Inferior parietal cortex (tissue), 1 donor: ENCODE measurements around the gene ATP9B.

Experiments used
- DNase-seq: peaks from one replicate; pipeline ENCODE4 v3.0.0-alpha.2; 2016; ENCODE audit errors: extremely low spot score

The ATP9B gene

DNA sequence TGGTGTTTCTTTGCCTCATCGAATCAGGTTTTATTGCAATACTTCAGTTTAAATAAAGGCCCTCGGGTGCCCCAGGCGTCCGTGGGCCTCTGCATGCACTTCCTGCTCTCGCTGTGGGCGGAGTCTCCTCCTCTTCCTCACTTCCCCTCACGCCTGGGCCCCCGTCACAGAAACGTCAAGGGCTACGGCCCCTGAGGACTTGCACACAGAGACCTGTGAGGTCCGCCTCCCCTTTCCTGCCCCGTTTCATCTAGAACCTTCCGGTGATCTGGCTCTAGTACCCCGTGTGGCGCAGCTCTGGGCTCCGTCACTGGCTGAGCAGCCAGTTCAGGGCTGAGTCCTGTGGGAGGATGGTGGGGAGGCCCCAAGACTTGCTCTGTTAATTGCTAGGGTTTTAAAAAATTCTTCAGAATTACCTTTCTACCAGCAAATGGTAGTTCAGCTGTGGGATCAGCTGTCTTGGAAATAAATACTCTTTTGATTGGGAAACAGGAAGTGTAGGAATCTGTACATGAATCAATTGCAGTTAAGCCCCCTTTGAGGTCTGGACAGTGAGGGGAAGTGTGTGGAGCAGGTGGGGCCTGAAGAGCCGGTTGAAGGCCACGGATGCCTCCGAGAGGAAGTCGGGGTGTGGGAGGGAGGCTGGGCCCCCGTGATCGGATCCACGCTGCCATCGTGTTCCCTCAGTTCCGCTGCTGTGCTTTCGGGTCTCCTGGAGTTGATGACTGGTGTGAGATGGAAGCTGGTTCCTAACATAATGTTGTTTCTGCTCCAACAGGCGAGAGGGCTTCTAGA is 336.8 kb downstream of the ATP9B start:
- DNase-seq, result no peak

DNA sequence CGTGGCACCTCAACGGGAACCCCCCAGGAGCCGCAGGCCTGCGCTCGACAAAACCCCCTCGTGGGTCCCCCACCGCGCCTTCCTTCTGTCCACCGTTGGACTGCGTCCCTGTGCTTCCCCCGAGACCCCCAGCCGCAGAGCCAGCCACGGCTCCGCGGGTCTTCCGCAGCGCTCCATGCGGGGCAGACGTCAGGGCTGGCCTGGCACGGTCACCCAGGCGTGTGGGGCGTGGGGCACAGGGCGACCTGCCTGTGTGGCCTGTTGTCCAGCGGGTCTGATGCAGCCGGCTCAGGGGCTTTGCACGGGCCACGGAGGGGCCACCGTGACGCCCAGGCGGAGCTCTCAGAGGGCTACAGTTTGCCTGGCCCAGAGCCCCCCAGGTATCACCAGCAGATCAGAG is 337.5 kb downstream of the ATP9B start:
- DNase-seq, result no peak

DNA sequence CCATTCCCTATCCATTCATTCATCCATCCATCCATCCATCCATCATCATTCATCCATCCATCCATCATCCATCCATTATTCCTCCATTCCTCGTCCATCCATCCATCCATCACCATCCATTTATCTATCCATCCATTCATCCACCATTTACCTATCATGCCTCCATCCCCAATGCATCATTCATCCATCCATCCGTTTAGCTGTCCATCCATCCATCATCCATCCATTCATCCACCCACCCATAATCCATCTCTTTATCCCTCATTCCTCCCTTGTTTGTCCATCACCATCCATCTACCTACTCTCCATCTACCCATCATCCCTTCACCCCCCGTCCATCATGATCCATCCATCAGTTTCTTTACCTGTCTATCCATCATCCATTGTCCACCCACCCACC is 340.1 kb downstream of the ATP9B start:
- DNase-seq, result no peak

DNA sequence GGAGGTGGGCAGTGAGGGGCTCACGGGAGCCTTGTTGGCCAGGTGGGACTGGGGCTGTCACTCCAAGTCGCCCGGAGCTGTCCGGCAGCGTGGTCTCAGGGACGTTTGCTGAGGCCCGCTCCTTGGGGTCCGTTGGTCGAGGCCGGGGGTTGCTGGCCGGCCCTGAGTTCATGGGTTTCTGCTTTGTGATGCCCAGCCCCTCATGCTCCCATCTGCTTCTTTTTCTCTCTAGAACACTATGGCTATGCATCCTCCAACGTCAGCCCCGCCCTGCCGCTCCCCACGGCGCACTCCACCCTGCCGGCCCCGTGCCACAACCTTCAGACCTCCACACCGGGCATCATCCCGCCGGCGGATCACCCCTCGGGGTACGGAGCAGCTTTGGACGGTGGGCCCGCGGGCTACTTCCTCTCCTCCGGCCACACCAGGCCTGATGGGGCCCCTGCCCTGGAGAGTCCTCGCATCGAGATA is 341.0 kb downstream of the ATP9B start:
- no peak for DNase-seq

DNA sequence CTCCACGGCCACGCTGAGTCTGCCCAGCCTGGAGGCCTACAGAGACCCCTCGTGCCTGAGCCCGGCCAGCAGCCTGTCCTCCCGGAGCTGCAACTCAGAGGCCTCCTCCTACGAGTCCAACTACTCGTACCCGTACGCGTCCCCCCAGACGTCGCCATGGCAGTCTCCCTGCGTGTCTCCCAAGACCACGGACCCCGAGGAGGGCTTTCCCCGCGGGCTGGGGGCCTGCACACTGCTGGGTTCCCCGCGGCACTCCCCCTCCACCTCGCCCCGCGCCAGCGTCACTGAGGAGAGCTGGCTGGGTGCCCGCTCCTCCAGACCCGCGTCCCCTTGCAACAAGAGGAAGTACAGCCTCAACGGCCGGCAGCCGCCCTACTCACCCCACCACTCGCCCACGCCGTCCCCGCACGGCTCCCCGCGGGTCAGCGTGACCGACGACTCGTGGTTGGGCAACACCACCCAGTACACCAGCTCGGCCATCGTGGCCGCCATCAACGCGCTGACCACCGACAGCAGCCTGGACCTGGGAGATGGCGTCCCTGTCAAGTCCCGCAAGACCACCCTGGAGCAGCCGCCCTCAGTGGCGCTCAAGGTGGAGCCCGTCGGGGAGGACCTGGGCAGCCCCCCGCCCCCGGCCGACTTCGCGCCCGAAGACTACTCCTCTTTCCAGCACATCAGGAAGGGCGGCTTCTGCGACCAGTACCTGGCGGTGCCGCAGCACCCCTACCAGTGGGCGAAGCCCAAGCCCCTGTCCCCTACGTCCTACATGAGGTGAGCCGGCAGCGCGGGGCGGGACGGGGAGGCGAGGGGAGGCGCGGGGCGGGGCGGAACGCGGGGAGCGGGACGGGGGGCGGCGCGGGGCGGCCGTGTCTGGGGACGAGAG is 341.8 kb downstream of the ATP9B start:
- no peak for DNase-seq

DNA sequence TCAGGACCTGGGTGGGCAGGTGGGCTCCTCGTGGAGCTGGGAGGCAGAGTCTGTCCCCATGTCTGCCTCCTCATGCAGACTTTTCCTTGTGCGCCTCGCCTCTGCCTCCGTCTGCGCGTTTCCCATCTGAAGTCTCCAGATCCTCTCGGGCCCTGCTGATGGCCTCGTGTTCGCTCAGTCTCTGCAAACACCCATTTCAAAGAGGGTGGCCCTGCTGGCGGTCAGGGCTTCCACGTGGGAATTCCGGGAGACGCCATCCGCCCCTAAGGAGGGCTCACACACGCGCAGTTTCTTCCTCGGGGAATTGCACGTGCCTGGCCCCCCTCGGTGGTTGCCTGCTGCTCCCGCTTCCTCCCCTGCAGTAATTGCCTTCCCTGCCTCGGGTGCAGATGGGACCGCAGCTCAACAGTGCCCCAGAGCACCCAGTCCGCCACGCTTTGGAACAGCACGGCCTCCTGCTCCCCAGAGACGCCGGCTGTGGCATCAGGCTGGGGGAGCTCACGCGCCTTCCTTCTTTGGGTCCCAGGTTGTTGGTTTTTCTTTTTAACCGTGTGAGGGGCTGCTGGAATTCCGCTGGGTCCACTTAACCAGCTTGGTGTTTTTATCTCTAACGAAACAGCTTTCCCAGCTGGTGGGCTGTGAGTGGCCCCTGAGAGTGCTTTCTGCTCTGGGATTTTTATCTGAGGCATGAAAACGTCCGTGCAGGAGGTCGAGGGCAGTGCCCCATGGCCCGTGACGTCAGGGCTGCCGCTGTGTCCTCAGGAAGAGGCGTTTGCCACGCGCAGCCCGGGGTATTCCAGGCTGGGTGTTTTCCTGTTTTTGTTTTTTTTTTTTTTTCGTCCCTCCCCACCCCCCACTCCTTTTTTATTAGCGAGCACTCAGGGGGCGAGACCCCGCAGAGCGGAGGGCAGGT is 342.7 kb downstream of the ATP9B start:
- no peak for DNase-seq

DNA sequence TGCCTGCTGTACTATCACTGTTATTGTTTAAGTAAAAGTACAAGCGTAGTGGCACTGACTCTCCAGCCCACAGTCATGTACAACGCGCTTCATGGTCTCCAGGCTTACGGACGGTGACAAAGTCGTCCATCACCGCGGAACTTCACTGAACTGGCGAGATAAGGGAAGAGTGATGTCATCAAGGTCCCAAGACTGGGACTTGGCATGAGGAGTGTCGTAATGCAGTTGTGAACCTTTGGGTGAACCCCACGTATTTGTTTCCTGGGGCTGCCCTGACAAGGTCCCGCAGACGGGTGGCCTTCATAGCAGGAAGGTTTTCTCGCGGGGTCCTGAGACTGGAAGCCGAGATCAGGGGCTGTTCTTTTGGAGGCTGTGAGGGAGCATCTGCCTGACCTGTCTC is 343.8 kb downstream of the ATP9B start:
- DNase-seq, result no peak

DNA sequence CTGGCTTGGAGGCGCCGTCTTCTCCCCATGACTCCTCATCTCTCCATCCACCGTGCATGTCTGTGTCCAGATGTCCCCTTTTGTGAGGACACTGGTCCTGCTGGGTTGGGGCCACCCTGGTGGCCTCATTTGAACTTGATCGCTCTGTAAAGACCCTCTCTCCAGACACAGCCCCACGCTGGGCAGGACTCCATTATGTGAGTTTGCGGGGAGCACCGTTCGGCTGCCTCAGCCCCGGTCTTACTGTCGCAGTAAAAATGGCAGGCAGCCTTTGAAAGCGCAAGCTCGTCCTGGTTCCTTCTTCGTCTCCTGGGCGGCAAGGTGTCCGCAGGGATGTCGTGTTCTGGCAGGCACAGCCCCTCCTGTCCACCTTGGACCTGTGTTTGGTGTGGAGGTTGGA is 344.2 kb downstream of the ATP9B start:
- no peak for DNase-seq

DNA sequence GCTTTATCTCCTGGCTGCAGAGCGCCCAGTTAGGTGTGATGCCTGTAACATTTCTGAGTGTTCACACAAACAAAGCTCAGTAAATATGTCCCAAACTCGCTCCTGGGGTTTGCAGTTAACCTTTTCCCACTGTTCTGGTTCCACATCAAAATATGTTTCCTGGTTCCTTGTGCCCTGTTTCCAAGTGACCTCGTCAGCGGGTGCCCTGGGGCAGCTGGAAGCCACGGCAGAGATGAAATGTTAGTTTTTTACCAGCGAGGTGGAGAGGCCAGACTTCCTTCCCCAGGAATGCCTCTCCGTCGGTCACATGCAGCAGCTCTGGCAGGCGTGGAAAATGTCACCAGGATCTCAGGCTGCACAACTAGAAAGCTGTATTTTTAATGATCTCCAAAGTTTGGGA is 344.7 kb downstream of the ATP9B start:
- DNase-seq, result no peak

DNA sequence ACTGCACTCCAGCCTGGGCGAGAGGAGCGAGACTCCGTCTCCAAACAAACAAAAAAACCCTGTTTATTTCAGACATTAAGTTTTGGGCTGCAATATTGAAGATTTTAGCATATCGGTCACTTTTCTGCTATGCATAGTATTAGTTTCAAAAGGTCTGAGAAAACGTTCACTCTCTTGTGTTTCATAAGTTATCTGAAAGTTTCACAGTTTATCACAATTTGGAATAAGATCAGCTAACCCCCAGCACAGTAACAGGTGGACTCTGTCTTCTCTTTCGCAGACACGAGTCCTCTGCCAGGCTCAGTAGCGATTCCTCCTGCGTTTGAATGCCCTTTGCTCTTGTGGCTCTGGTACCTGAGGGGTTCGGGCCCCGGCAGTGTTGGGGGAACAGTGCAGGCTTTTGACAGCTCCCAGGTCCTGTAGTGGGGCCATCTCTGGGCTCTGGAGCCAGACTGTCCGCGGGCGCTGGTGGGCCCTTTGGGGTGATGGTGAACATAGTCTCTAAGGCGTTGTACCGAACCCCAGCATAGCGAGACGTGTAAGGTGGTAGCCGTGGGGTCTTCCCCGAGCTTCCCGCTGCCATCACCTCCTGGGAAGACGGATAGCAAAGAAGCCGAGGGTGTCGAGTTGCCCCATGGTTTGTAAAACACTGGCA is 347.0 kb downstream of the ATP9B start:
- DNase-seq, result no peak

DNA sequence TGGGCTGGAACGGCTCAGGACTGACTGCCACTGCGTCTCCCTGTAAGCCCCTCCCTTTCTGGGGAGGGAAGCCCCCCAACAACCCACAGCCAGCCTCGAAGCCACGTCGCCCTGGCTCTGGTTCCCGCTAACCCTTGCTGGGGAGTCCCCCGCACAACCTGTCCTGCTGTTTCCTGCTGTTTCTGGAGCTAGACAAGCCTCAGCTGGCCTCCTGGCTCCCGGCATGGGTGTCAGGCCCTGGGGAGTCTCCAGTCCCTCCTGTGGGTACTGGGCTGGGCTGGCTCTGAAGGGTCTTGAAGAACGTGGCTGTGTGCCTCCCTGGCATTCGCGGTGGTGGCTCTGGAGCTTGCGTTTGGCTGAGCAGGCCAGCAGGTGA is 347.5 kb downstream of the ATP9B start:
- no peak for DNase-seq

DNA sequence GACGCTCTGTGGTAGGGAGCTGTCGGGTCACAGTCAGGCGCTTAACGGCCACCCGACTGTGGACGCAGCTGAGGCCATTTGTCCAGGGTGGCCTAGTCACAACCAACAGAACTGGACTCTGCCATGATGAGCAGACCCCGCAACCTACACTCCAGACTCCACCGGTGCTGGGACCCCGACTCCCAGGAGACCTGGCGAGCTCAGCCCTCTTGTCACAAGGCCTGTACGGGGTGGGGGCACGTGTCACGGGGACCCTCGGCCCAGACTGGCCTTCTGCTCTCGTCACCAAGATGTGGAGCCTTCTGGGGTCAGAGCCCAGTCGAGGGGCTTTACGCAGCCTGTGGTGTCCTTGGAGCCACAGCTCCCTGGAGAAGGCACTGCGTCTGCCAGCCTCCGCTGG is 349.0 kb downstream of the ATP9B start:
- DNase-seq, result no peak

DNA sequence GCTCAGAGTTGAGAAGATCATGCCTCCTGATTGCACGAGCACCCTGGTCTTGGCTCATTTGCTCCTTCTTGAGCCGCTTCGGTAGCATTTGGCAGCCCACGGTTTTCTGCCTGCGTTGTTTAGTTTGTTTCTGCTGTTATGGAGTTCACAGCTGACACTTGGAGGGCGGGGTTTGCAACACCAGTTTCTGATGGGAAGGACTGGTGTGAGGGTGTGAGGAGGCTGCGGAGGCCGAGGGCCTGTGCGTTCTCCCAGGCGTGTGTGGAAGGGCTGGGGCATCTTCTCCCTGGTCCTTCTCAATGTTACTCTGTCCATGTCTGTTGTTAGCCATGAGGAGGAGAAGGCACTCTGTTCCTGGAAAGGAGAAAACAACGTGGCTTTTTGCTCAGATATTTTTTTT is 349.4 kb downstream of the ATP9B start:
- no peak for DNase-seq

DNA sequence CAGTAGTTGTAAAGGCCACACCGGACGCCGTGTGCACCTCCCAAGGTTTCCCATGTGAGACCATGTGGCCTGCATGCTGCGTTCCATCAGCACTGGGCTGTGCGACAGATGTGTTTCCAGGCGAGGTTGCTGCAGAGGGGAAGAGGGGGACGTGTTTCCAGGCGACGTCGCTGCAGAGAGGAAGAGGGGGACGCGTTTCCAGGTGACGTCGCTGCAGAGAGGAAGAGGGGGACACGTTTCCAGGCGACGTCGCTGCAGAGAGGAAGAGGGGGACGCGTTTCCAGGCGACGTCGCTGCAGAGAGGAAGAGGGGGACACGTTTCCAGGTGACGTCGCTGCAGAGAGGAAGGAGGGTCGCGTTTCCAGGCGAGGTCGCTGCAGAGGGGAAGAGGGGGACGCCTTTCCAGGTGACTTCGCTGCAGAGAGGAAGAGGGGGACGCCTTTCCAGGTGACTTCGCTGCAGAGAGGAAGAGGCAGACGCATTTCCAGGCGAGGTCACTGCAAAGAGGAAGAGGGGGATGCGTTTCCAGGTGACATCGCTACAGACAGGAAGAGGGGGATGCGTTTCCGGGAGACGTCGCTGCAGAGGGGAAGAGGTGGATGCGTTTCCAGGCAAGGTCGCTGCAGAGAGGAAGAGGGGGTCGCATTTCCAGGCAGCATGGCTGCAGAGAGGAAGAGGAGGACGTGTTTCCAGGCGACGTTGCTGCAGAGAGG is 351.0 kb downstream of the ATP9B start:
- no peak for DNase-seq

DNA sequence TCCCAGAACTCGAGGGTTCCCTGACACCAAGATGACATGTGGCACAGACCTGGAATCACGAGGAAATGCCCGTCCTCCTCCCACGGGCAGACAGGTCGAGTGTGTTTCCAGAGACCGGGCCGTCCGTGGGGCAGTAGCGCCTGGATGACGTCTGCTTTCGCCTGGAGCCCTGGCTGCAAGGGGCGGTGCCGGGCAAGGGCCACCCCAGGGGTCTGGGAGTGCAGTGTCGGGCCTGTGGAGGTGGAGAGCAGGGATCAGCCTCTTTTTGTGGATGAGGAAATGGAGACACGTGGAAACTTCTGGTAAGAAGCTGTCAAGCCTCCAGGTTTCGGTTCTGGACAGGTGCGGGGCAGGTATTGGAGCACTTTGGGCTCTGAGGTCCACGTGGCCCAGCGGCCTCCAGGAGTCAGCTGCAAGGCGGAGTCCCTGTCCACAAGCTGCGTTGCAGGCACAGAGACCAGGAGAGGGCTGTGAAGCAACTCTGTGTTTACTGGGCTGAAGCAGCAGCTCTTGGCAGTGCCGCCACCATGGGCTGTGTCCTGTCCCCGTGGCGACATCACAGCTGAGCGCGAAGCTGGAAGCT is 352.2 kb downstream of the ATP9B start:
- no peak for DNase-seq

DNA sequence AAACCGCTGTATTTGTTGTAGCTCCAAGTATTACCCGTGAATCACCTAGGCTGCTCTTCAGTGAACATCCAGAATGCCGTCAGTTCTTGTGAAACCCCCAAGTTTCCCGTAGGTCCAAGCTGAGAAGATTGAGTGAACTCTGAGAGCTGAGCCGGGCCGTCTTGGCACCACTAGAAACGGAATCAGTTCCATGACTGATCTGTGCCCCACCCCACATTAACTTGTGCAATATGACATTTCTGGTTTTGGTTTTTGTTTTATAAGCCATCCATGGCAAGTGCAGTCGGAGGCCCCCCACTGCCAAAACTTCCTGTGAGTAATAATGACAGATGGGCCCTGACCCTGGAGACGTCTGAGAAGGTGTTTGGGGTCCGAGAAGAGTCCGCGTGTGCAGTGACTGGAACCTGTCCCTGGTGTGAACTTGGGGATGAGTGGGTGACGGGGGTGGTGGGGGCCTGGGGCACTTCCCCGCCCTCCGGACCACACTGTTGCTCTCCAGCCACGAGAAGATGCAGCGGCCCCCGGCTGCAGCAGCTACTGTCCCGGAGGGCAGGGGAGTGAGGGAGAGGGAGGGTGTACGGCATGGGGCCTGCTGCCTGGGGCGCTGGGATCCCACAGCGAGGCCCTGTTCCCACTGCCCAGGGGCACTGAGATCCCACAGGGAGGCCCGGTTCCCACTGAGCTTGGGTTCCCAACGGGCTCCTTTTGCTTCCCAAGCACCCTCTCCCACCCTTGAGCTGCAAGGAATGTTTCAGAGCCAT is 353.0 kb downstream of the ATP9B start:
- no peak for DNase-seq

DNA sequence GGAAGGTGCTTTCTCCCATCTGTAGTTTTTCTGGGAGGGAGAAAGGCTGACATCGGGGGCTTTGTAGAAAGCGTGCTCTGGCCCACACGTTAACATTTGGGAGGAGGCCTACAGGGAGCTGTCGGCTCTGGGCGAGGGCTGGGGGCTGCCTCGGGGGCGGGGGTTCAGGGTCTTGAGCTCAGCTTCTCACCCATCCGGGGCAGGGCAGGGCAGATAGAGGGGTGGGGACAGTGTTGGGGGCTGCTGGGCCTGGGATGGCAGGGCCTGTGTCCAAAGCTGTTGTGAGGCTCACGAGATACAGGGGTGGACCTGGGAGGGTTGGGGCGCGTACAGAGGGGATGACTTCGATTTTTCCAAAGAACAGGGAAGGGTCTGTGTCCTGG is 353.6 kb downstream of the ATP9B start:
- no peak for DNase-seq

DNA sequence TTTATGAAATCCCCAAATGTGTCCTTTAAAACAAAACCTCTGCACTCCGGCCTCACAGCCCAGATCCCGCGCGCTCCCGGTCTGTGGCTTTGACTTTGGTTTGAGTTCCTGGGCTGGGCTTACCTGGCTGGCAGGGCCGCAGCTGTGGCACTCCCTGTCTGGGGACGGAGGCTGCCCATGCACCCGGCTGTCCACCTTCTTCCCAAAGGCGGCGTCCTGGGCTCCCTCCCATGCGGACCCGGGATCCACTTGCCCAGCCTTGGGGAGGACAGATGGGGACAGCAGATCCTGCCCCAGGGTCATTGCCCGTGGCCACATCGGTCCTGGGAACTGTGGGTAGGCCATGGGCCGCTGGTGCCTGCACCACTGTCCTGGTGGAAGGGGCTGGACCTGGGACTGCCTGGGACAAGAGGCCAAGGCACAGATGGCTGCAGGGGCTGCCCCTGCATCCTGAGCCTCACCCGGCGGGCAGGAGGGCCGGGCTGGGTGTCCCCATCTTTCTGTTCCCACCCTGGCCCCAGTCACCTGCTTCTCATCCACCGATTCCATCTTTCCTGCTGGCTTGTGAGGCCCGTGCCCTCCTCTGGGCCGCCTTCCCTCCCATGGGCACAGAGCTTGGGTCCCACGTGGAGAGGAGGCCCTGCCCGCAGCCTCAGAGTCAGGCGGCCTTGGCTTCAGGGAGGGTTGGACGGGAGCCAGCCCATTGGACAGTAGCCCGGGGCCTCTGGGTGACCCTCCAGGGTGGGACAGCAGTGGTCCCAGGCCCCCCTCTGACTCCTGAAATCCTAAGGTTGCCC is 354.2 kb downstream of the ATP9B start:
- DNase-seq, result no peak

DNA sequence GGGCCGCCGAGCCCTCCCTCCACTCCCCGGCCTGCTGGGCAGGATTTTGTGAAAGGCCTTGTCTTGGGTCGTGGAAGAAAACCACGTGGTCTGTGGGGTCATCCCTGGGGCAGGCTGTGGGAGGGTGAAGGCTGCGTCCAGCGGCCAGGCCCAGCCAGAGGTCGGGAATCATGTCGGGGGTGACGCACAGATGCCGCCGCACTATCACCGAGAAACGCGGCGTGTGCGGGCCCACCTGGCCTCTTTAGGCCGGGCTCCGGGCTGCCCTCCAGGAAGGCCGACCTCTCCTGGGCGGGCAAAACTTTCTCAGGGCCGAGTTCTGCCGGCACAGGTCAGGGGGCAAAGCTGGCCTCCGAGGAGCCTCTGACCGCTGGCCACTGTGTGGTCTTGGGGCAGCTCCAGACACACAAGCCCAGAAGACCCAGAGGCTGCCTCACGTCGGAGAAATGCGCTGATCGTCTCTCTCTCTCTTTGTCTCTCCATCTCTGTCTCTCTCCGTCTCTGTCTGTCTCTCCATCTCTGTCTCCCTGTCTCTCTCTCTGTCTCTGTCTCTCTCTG is 354.9 kb downstream of the ATP9B start:
- no peak for DNase-seq
